Activated gamma-delta T cell treated with anti-CD3 and anti-CD28 coated beads, Interleukin-2, amount 50 U/mL, for 16 hours (primary cell): ENCODE data around the gene DIO3.
"Not testable (repeated sequence)": the region's sequence is repeated elsewhere in the genome, so short reads cannot be mapped to it uniquely, and the experiment has no call there.

Experiments
- DNase-seq: peaks from one replicate; pipeline ENCODE4 v3.0.0-alpha.2; 2020; ENCODE audit warnings: low read depth

Gene DIO3

DNA sequence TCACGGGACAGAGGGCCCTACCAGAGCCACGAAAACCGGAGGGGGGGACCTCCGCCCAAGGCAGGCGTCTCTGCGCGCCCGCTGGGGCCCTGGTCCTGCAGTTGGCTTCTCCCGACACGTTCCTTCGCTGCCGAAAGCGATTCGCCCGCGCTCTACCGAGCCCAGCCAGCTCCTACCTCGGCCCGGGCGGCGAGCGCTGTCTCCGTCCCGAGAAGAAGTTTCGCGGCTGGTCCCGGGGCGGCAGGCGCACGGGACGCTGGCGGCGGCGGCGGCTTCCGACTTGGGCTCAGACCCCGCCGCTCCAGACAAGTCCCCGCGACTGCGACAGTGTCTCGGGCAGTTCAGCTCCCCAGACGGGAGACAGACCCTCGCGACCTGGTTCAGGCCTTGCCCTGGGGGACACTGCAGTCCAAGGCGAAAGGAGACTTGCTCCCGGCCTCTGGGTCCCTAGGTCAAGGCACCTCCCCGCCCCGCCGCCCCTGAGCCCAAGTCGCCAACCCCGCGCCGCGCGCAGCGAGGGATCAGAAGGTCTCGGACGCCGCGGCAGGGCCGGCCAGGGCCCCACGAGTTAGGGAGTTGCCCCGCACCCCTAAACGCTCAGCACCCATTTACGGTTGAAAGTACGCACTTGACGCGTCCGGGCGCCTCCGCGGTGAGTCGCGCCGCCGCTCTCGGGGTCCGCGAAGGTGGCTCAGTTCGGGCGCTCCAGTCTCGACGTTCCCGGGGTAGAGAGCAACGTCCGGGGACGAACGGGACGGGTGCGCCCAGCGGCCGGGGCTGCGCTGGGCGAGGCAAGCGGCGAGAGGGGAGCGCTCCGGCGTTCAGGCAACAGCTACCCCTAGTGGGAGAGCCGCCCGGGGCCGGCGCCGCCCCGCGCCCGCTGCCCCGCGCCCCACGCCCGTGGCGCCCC, 1.4 kb upstream of the DIO3 start:
- DNase-seq, result no peak

DNA sequence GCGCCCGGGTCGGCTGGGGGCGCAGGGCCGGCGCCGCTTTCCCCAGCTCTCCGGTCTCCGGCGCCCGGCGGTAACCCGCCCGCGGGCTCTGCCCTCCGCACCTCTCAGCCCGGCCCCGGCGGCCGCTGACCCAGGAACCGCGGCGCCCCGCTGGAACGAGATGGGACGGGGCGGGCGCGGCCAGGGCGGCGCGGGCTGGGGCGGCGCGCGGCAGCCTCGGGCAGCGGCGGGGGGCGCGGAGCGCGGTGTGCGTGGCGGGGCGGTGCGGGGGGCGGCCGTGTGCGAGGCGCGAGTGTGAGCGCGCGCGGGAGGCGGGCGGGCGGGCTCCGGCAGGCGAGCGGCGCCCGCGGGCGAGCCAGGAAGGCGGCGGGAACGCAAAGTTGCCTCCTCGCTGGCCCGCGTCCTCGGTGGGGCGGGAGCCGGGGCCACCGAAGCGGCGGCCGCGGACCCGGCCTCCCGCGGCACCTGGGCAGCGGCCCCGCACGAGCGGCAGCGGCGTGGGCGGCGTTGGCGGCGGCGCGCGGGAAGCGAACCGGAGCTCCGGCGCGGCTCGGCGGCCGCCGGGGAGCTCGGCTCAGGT, 671 bp upstream of the DIO3 start:
- no peak for DNase-seq

DNA sequence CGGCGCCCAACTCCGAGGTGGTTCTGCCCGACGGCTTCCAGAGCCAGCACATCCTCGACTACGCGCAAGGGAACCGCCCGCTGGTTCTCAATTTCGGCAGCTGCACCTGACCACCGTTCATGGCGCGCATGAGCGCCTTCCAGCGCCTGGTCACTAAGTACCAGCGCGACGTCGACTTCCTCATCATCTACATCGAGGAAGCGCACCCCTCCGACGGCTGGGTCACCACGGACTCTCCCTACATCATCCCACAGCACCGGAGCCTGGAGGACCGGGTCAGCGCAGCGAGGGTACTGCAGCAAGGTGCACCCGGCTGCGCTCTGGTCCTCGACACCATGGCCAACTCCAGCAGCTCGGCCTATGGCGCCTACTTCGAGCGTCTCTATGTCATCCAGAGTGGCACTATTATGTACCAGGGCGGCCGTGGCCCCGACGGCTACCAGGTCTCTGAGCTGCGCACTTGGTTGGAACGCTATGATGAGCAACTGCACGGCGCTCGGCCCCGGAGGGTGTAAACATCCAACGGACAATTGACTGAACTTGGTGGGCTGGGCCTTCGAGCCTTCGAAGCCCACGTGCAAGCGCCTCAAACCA, 699 bp downstream of the DIO3 start:
- DNase-seq, result no peak

DNA sequence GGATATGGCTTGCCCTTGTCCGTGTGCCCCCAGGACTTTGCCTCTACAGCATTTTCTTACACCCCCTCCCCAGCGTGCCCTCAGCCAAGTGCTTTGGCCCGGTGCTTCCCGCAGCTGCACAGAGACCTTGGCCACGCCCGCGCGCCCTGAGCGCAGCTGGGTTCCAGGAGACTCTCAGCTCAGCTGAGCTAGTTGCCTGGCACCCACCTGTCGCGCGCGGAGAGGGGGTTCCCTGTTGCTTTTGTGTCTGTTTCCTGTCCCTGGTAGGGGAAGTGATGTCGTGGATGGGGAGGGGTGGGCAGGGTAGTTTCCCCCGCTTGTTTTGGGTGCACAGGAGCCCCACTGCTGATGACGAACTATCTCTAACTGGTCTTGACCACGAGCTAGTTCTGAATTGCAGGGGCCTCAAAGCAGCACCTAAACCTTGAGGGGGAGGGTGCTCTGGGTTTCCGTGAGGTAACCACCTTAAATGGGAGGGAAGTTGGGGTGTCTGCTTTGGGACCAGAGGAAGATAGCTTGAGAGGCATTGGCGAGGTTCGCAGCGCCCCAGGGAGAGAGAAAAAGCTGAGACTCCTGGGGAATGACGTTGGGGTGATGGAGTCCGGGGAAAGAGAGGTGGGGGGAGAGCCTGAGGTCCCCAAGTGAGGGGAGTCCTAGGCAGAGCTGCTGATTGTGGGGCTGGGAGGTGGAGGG, 1.5 kb downstream of the DIO3 start:
- no peak for DNase-seq

DNA sequence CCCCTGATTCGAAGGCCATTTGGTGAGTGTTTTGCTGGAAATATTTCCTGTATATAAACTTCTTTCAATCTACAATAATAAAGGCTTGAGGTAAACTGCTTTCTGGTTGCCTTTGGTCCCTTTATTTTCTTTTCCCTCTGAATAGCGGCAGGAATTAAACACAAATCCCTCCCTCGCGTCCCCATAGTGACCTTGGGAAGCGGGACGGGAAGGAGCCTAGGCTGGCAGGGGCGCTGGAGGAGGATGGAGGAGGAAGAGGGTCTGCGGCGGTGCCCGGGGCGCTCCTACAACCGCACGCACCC, 2.0 kb downstream of the DIO3 start:
- DNase-seq, result no peak

DNA sequence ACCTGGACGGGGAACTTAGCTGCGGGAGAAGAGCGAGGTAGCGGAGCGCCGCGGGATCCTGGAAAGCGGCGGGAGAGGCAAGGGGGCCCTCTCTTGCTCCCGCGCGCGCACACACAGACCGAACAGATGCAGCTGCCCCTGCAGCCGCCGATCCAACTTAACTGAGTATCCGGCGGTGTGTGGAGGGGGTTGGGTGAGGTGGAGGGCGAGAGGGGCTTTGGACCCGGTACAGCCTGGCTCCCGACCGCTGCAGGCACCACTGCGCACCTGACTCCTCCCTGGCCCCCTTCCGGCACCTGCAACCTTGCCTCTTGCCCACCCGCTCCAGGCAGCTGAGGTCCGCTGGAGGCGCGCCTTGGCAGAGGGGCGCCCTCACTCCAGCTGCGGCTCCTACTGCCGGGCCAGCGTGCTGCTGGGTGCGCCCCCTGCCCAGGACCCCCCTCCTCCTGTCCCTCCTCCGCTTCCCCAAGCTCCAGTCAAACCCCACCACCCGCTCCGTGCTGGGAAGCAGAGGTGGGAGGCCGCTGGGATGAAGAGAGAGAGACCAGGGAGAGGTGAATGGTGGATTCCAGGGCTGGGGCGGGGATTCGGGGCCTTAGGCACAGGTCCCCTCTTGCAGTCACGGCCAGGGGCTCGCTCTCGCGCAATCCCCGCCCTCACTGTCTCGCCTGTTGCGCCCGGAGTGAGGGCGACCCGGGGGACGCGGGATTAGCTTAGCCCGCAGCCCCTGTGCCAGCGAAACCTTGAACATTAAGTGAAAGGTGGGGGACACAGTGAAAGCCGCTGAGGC, 2.6 kb downstream of the DIO3 start:
- no peak for DNase-seq

DNA sequence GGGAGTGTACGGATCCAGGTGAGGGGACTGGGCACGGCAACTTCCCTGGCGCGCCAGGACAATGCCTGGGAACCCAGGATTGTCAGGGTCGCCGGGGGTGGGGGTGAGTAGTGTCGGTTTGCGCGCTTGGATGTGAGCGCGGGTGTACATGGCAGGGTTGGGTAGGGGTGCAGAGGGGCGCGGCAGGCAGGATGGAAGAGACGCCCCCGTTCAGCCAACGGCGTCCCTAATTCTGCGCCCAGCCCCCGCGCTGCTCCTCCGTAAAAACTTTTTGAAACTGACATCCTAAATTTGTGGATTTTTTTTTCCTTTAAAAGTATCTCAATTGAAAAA, 3.1 kb downstream of the DIO3 start:
- no peak for DNase-seq

DNA sequence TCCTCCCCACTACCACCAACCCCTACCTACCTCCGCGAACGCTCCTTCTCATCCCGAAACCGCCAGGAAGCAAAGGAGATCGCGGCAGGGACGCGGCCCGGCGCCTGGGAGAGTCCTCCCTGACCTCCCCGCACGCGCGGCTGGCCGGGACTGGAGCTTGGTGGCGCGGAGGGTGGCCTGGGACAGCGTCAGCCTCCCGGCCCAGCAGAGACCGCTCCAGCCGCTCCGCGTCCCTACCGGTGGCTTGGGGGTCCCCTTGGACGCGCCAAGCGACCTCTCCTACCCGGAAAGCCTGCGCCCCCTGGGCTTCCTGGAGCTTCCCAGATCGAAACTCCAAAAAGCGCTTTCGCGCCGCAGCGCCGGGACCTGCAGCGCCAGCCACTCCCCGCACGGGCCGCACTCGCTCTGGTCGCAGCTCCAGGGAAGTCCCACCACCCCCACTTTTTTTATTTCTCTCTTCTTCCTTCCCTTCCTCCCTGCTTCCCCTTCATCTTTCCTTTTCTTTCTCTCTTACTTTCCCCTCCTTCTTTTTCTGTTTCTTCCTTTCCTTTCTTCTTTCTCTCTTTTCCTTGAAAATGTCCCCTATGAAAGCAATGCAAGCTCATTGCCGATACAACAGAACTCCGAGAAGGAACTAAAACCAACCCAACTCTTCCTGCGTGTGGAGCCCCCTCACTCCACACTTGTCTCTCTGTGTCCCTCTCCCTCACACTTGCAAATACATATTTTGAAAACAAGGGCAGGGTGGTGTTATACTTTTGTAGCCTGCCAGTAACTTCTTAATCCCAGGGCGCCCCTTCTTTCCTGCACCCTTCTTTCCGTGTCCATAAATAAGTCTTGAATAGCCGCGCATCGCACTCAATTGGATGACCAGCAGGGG, 3.8 kb downstream of the DIO3 start:
- DNase-seq, result no peak

DNA sequence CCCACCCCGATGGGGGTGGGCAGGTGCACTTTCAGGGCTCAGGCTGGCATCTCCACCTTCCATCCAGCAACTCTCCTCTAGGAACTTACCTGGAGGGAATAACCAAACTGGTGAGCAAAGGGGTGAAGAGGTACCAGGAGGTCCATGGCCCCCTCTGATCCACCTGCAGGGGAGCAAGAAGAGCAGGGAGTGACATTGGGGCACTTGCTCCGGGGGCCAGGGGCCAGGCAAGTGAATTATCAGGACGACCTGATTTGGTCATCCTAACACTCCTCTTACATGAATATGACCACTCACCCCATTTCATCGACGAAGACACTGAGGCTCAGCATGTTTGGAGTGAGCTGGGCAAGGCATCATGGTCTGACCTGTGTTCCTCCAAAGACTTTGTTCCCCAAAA, 6.0 kb downstream of the DIO3 start:
- no peak for DNase-seq

DNA sequence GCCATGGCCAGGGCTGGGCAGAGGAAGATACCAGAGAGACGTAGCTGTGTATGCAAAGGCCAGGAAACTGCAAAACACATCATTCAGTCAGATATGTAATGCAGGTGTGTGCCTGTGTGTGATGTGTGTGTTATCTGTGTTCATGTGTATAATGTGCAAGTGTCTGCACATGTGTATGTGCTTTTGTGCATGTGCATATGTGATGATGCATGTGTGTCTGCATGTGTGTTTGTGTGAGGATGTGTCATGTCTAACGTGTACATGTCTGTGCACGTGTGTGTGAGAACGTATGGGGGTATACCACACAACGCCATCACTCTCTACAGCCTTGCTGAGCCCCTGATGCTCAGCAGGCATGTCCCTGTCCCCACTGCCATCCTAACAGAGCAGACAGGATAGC, 9.7 kb downstream of the DIO3 start:
- no peak for DNase-seq

DNA sequence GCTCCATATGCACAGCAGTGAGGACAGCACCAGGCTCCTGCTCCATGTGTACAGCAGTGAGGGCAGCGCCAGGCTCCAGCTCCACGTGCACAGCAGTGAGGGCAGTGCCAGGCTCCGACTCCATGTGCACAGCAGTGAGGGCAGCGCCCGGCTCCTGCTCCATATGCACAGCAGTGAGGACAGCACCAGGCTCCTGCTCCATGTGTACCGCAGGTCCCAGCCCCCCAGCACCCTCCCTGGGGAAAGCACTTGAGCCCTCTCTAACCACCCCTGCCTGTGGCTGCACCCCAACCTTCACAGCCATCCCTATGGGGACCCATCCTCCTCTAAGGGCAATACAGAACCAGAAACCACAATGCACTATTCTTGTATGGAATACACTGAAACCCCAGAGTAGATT, 11.2 kb downstream of the DIO3 start:
- DNase-seq, result not testable (repeated sequence)

DNA sequence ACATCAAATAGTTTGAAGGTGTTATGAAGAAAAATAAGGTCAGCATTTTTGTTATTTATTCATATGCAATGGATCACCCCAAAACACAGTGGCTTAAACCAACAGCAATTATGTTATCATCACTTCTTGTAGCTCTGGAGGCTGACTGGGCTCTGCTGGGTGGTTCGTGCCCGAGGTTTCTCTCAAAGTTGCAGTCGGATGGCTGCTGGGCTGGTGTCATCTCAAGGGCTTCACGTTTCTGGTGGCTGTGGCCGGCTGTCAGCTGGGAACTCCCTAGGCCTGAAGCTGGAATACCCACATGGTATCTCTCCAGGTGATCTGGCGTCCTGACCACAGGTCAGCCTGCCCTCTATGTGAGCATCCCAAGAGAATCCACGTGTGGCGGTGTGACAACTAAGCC, 12.0 kb downstream of the DIO3 start:
- no peak for DNase-seq

DNA sequence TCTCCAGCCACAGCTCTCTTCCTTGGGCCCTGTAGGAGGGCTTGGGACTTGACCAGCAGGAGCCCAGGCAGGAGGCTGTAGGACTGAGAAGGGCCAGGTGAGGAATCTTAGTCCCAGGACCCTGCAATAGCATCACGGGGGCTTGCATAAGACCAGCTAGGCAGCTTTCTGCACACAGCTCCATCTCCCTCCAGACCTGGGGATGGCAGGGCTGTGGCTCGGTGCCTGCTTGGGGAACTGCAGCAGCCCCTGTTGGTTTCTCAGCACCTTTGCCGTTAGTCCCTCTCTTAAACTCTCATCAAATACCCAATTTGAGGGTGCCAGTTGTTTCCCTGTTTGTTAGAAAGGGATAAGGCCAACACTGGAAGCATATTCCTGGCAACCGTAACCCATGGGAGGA, 14.3 kb downstream of the DIO3 start:
- no peak for DNase-seq

DNA sequence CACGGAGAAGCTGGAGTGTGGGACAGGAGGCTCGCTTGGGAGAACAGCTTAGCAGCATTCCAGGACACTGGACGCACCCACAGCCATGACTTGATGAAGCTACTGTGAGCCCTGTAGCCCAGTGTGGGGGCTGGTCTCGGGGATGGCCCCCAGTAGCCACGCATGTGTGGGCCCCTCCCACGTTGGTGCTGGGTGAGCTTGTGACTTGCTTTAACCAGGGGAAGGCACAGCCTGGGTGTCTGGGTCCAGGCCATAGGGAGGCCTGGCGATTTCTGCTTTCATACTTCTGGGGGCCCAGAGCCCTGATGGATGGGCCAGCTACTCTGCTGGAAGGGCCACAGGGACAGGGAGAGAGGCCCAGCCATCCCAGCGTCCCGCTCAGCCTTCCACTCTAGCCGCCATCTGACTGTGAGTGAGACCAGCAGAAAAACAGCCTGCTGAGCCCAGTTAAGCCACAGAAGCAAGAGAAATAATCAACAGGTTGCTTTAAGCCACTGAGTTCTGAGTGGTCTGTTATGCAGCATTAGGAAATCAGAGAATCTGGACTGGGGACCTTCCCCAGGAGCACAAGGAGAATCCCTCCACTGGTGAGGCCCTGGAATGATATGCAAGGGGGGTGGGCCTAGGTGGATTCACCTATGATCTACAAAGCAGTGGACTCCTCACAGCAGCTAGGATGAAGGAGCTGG, 16.1 kb downstream of the DIO3 start:
- DNase-seq, result no peak

DNA sequence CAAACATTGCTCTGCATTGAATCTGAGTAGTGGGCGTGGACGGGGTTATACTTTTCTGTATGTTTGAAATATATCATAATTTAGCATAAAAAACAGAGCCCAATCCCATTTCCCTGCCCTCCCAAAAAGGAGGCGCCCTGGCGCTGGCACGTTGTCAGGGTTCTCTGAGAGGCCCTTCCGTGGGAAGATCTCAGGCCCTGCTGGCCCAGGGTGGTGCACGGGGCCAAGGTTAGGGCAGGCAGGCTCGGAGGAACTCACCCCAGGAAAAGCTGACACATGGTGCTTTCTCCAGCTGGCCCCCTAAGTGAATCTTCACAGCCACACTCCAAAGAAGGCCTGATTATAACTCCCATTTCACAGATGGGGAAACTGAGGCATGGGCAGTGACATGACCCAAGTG, 17.2 kb downstream of the DIO3 start:
- no peak for DNase-seq

DNA sequence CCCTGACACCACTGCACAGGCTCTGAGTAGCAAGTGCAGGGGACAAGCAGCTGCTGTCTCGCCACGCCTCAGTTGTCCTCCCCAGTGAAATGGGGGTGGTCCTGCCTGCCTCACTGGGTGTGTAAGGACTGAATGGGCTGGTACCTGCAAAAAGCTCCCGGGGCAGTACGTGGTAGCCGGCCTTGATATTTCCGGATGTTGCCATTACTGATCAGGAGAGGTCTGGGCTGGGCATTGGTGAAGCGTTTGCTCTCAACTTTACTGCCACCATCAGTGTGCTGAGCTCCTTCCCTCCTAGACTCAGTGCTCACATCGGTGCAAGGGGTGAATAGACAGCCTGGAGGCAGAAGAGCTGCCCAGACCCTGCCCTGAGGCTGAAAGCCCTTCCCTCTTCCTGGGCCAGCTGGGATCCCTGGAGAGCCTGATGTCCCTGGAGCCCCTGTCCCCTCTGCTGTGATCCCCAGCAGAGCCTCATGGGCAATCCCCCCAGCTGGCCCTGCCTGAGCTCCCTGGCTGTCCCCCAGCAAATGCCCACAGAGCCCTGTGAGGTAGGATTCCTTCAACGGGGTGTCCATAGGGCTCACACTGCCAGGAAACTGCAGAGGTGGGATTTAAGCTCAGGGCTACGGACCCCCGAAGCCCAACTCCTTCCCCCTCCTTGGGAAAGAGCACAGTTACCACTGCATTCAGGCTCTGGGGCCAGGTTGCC, 18.2 kb downstream of the DIO3 start:
- no peak for DNase-seq

DNA sequence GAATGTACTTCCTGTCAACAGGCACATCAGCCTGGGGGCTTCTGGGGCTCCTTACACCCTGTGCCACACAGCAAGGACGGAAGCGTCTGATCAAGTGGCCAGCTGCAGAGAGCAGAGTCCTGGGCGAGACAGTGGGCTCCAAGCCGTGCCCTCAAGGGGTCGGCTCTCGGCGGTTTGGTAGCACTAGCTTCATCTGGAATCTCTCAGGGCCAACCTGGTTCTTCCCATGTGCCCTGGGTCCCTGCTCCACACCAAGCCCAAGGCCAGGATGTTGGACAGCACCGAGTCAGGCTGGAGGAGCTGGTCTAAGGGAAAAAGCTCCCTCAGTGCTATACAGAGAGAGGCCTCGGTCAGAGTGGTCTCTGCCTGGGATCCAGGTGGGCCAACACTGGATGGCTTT, 20.5 kb downstream of the DIO3 start:
- no peak for DNase-seq

DNA sequence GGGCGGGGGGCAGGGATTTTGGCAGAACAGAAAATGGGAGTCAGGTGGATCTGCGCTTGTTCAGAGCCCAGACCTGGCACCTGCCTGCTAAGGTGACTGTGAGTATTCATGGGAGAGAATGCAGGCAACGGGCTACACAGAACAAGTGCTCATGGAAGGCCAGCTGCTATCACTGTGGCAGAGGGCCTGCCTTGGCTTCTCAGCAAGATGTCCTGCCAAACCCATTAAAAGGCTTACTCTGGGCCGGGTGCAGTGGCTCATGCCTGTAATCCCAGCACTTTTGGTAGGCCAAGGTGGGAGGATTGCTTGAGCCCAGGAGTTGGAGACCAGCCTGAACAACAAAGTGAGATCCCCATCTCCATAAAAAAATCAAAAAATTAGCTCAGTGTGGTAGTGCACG, 21.0 kb downstream of the DIO3 start:
- DNase-seq, result no peak

DNA sequence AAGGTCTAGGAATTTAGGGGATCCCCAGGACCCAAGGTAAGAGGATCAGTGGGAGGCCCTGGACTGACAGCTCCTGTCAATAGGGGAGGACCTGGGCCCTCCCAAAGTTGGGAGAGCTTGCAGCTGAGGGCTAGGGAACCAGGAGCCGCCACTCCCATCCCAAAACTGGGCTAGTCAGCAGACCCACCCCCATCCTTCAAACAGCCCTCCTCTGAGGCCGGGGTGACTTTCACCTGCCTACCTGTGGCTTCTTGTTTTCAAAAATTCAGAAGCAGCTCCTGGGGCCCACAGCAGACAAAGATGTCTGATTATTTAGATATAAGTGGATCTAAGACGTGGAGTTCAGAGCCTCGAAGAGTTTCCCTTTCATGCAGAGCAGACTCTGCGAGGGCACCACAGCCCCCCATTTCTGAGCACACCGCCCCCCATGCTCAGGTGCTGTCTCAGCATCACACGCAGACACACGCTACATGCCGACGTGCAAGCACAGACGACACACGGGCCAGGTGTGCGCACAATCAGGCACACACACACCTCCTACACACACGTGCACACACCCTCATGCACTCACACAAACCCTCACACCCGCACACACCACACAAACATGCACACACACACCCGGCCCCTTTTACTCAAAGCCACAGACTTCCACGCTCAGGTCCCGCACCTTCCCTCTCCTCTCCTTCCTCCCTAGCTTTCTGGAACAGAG, 21.9 kb downstream of the DIO3 start:
- DNase-seq, result no peak

DNA sequence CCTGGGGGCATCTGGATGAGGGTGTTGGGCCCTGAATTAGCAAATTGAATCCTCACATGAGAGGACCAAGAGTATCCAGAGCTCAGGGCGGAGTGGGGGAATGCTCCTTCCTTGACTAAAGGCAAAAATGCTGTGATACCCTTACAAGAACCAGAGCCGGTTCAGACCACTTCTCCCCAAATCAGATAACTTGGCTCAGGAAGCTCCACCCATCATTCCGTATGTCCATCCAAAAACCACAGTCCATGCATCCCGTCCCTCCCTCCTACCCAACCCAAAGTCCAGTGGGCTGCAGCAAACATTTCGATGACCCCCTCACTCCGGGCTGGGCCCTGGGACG, 22.4 kb downstream of the DIO3 start:
- no peak for DNase-seq
